Gastroesophageal sphincter (tissue), 4 donors: ENCODE results near the gene DEK. TPM values are rescaled to one million over a fixed set of nuclear protein-coding genes. Genes with fewer than 3 reads are reported as not detected.

Experiments used
- ATAC-seq: fragments of 150-250 bp; one replicate; pipeline ENCODE4 v1.9.1; 2016; ENCODE audit warnings: mild to moderate bottlenecking, moderate library complexity
- H3K27ac ChIP-seq, 4 donors: fragments of 200-600 bp; sonication (generic) in 3 of 4; 1 replicate in 3 of 4; 2 replicates in 1 of 4; pipeline ENCODE4 v1.5.1; 2016 to 2019
- H3K27me3 ChIP-seq: fragments of 200-600 bp; sonication (generic); one replicate; pipeline ENCODE4 v1.5.1; 2019
- H3K36me3 ChIP-seq, 2 donors: fragments of 200-600 bp; sonication (generic); one replicate each; pipeline ENCODE4 v1.5.1; 2019; ENCODE audit warnings: control low read depth in 1 of 2
- H3K4me1 ChIP-seq, 3 donors: fragments of 200-600 bp; sonication (generic); 1 replicate in 2 of 3; 2 replicates in 1 of 3; pipeline ENCODE4 v1.5.1; 2016 to 2019; ENCODE audit warnings: control low read depth in 2 of 3
- H3K4me3 ChIP-seq, 2 donors: fragments of 200-600 bp; sonication (generic); one replicate each; pipeline ENCODE4 v1.5.1; 2019; ENCODE audit warnings: mild to moderate bottlenecking in 1 of 2, moderate library complexity in 1 of 2
- H3K9me3 ChIP-seq, 3 donors: fragments of 200-600 bp; sonication (generic); one replicate each; pipeline ENCODE4 v1.5.1; 2017 to 2019; ENCODE audit warnings: control low read depth in 2 of 3
- EP300 ChIP-seq: sonication (generic); formaldehyde crosslinking; IDR thresholded peaks from one replicate; pipeline ENCODE4 v1.6.1; 2017; ENCODE audit warnings: antibody characterized with exemption, mild to moderate bottlenecking
- POLR2A ChIP-seq, 2 donors: fragments of 450-650 bp; IDR thresholded peaks; one replicate each; pipeline ENCODE4 v1.6.1; 2017; ENCODE audit warnings: antibody characterized with exemption in 2 of 2, mild to moderate bottlenecking in 2 of 2, moderate library complexity in 1 of 2
- POLR2AphosphoS5 ChIP-seq: sonication (generic); formaldehyde crosslinking; IDR thresholded peaks from one replicate; pipeline ENCODE4 v1.6.1; 2017; ENCODE audit warnings: antibody characterized with exemption
- WGBS, 2 donors: methylation state at CpG; one replicate each; pipeline ENCODE4 v1.1.5; 2018; ENCODE audit warnings: low coverage in 1 of 2; 5-methylcytosine and 5-hydroxymethylcytosine counted together
- total RNA-seq, 4 donors: library from RNA; depleted of rRNA; stranded (reverse); fragments of >200 nt; gene quantifications; one replicate each; pipeline ENCODE4 v1.1.0, GENCODE V29; 2016
- TF ChIP-seq, protein P1 (sequence below), 4 experiments: fragments of 200-600 bp in 2 of 4; fragments of 450-650 bp in 2 of 4; sonication (generic) in 1 of 4; IDR thresholded peaks; one replicate each; pipeline ENCODE4 v1.5.1; 2017 to 2019; ENCODE audit warnings: antibody characterized with exemption in 4 of 4, mild to moderate bottlenecking in 2 of 4, moderate library complexity in 2 of 4

Gene DEK
- total RNA-seq, 4 donors from 2014 or later: 162 to 186 (median 177) TPM

DNA sequence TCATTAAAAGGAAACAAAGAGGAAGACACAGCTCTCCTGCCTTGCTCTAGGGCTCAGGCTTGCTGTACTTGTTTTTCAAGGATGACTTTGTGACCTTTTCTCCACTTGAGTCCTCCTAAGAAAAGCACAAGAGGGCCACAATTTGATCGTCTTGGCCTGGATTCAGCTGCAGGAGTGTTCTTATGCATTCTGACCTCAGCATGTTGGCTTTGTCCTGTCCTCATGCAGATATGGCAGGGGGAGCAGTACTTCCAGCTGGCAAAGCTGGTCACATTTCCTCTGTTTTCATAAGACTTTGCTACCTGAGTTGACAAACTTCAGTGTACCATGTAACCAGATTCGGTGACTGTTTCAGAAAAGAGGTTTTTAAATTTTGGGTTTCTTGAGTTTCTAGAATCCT, 78.3 kb downstream of the DEK start:
- no peaks in the 10 kb centered on the region for H3K4me1 ChIP-seq
- ATAC-seq: no peak
- H3K9me3 ChIP-seq: no peaks in the 10 kb centered on the region
- no peak overlapping the region for H3K4me3 ChIP-seq
- 50 to 57% methylated on average over 1 to 2 of the region's 2 CpGs for WGBS, 2 donors
- H3K36me3 ChIP-seq: peaks cover 0 to 26% of the 10 kb centered on the region in 2 donors
- TF ChIP-seq EP300 (no peak), POLR2AphosphoS5 (no peak), POLR2A (IDR thresholded peaks at IDR 0.05) (no peak)
- TF ChIP-seq, protein P1, sequence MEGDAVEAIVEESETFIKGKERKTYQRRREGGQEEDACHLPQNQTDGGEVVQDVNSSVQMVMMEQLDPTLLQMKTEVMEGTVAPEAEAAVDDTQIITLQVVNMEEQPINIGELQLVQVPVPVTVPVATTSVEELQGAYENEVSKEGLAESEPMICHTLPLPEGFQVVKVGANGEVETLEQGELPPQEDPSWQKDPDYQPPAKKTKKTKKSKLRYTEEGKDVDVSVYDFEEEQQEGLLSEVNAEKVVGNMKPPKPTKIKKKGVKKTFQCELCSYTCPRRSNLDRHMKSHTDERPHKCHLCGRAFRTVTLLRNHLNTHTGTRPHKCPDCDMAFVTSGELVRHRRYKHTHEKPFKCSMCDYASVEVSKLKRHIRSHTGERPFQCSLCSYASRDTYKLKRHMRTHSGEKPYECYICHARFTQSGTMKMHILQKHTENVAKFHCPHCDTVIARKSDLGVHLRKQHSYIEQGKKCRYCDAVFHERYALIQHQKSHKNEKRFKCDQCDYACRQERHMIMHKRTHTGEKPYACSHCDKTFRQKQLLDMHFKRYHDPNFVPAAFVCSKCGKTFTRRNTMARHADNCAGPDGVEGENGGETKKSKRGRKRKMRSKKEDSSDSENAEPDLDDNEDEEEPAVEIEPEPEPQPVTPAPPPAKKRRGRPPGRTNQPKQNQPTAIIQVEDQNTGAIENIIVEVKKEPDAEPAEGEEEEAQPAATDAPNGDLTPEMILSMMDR (IDR thresholded peaks at IDR 0.05): no peak
- no peak overlapping the region for H3K27ac ChIP-seq
- H3K27me3 ChIP-seq: no peaks in the 10 kb centered on the region

DNA sequence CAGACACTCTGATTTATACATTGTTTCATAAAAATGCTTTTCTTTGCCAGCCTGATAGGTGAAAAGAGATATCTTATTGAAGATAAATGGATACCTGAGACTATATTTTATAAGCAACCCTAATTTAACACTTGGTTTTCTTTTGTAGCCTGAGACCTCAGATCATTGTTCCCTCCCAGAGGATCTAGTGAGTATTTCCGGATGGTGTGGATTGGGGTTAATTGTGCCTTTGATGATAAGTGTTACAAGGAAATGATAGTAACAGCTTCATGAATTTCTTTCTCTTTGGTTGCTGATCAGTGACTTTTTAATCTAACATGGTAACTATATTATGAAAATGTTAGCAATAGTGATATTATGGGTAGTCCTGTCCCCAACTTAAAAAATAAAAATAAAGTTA, 78.7 kb downstream of the DEK start:
- 80% methylated on average over 1 of the region's 1 CpG; no CpG with 5 or more reads in 1 of the 2 donors for WGBS, 2 donors
- H3K4me3 ChIP-seq: no peak overlapping the region
- H3K9me3 ChIP-seq: no peaks in the 10 kb centered on the region
- no peak overlapping the region for H3K27ac ChIP-seq
- H3K4me1 ChIP-seq: no peaks in the 10 kb centered on the region
- H3K27me3 ChIP-seq: no peaks in the 10 kb centered on the region
- no peak for ATAC-seq
- TF ChIP-seq POLR2AphosphoS5 (no peak), EP300 (no peak), POLR2A (IDR thresholded peaks at IDR 0.05) (no peak)
- TF ChIP-seq, protein P1 (IDR thresholded peaks at IDR 0.05): no peak
- H3K36me3 ChIP-seq: peaks cover 0 to 27% of the 10 kb centered on the region in 2 donors

DNA sequence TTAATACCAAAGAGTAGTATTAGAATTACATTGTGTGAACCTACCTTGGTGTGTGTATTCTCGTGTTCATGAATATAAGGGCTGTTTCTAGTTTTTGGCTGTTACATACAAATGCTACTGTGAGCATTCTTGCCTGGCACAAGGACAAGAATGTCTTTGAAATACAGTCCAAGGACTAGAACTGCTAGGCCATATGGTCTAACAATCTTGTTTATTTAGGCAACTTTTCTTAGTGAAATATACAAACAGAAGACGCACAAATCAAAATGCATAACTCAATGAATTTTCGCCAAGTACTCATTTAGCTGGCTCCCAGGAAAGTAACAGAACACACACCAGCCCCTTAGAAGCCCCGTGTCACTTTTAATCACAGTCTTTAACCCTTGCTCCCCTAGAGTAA, 80.6 kb downstream of the DEK start:
- Histone ChIP-seq H3K4me1 (no peaks in the 10 kb centered on the region), H3K36me3 (peaks cover 0 to 20% of the 10 kb centered on the region in 2 donors), H3K27me3 (no peaks in the 10 kb centered on the region), H3K4me3 (no peak overlapping the region), H3K27ac (no peak overlapping the region), H3K9me3 (no peaks in the 10 kb centered on the region)
- TF ChIP-seq POLR2AphosphoS5 (no peak), EP300 (no peak), POLR2A (IDR thresholded peaks at IDR 0.05) (no peak)
- TF ChIP-seq, protein P1 (IDR thresholded peaks at IDR 0.05): no peak
- 68 to 91% methylated on average over 3 to 4 of the region's 4 CpGs for WGBS, 2 donors
- no peak for ATAC-seq

DNA sequence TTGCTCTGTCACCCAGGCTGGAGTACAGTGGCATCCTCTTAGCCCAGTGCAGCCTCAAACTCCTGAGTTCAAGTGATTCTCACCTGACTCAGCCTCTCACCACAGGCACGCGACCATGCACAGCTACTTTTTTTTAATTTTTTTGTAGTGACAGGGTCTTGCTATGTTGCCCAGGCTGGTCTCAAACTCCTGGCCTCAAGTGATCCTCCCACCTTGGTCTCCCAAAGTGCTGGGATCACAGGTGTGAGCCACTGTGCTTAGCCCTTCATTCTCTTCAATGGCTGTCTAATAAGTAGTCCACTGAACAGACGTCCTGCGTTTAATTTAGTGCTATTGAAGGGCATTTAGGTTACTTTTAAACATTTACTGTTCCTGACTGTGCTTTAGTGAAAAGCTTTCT, 81.8 kb downstream of the DEK start:
- WGBS, 2 donors: 67 to 70% methylated on average over 4 of the region's 4 CpGs
- Histone ChIP-seq H3K4me3 (no peak overlapping the region), H3K27me3 (no peaks in the 10 kb centered on the region), H3K4me1 (no peaks in the 10 kb centered on the region), H3K36me3 (peaks cover 0 to 11% of the 10 kb centered on the region in 2 donors), H3K9me3 (no peaks in the 10 kb centered on the region), H3K27ac (no peak overlapping the region)
- ATAC-seq: no peak
- TF ChIP-seq POLR2A (IDR thresholded peaks at IDR 0.05): no peak

- WGBS, 2 donors: 80 to 90% methylated on average over 3 to 4 of the region's 5 CpGs
- no peak for ATAC-seq
- no peak for TF ChIP-seq POLR2AphosphoS5
- no peak for TF ChIP-seq POLR2A (IDR thresholded peaks at IDR 0.05)
- TF ChIP-seq EP300: no peak
- TF ChIP-seq, protein P1 (IDR thresholded peaks at IDR 0.05): no peak
- H3K4me1 ChIP-seq: no peaks in the 10 kb centered on the region
- H3K36me3 ChIP-seq: peaks cover 0 to 14% of the 10 kb centered on the region in 2 donors
- no peaks in the 10 kb centered on the region for H3K9me3 ChIP-seq
- no peak overlapping the region for H3K27ac ChIP-seq
- H3K4me3 ChIP-seq: no peak overlapping the region
- H3K27me3 ChIP-seq: no peaks in the 10 kb centered on the region
These were observed 84.5 kb downstream of the DEK start for GRCh38 chr6:18179770-18180356.
